WTC11 (cell line): Measurements from ENCODE around the gene PER3. TPM values are rescaled to one million over a fixed set of nuclear protein-coding genes. Genes with fewer than 3 reads are reported as not detected.

ENCODE experiments used
- ATAC-seq: fragments of 200-7000 bp; cut with Tn5 transposase; 2 replicates; pipeline ENCODE4 v1.10.0; 2021; ENCODE audit warnings: mild to moderate bottlenecking, moderate library complexity
- CTCF ChIA-PET: fragments of 300-600 bp; sonication (Branson Sonifier 250); formaldehyde crosslinking; loops from one replicate; lab custom pipeline; 2021; ENCODE audit warnings: antibody characterized with exemption; lab: Charles Lee
- POLR2A ChIA-PET: fragments of 350-600 bp; sonication (Branson Sonifier 250); formaldehyde crosslinking; loops from one replicate; lab custom pipeline; 2021; ENCODE audit warnings: antibody characterized with exemption; lab: Charles Lee
- DNase-seq: peaks from one replicate; pipeline ENCODE4 v3.0.0; 2021; ENCODE audit warnings: low spot score
- H3K27ac Mint-ChIP-seq: 2 replicates; pipeline ENCODE4 v1.8.0; 2021; ENCODE audit warnings: mixed read lengths
- H3K27me3 Mint-ChIP-seq: 2 replicates; pipeline ENCODE4 v1.8.0; 2021; ENCODE audit warnings: low read depth, mild to moderate bottlenecking, moderate library complexity, mixed read lengths
- H3K36me3 Mint-ChIP-seq: 2 replicates; pipeline ENCODE4 v1.8.0; 2021; ENCODE audit warnings: mixed read lengths
- H3K4me1 Mint-ChIP-seq: 2 replicates; pipeline ENCODE4 v1.8.0; 2022; ENCODE audit warnings: mixed read lengths
- H3K4me3 Mint-ChIP-seq: 2 replicates; pipeline ENCODE4 v1.8.0; 2021; ENCODE audit warnings: mild to moderate bottlenecking, moderate library complexity, mixed read lengths
- H3K9me3 Mint-ChIP-seq: 2 replicates; pipeline ENCODE4 v1.8.0; 2021; ENCODE audit warnings: mixed read lengths
- E2F4 ChIP-seq: sonication (generic); formaldehyde crosslinking; IDR thresholded peaks from 2 replicates; pipeline ENCODE4 v1.8.1; 2022; ENCODE audit warnings: low read depth, mild to moderate bottlenecking, moderate library complexity, missing genetic modification reagents, borderline replicate concordance
- EMX1 ChIP-seq: fragments of 250-450 bp; sonication (Bioruptor Pico); IDR thresholded peaks from 2 replicates; pipeline ENCODE4 v1.8.0; 2021; ENCODE audit warnings: mild to moderate bottlenecking
- ESRRA ChIP-seq: sonication (generic); formaldehyde crosslinking; IDR thresholded peaks from 2 replicates; pipeline ENCODE4 v1.8.1; 2022; ENCODE audit warnings: mild to moderate bottlenecking, missing genetic modification reagents, borderline replicate concordance
- GABPB1 ChIP-seq: sonication (generic); formaldehyde crosslinking; IDR thresholded peaks from 2 replicates; pipeline ENCODE4 v1.8.1; 2023; ENCODE audit warnings: mild to moderate bottlenecking, missing genetic modification reagents
- KAT7 ChIP-seq: sonication (generic); formaldehyde crosslinking; IDR thresholded peaks from 2 replicates; pipeline ENCODE4 v1.8.1; 2023; ENCODE audit warnings: missing genetic modification reagents, mild to moderate bottlenecking, borderline replicate concordance
- NR1H2 ChIP-seq: sonication (generic); formaldehyde crosslinking; IDR thresholded peaks from 2 replicates; pipeline ENCODE4 v1.9.0; 2021; ENCODE audit warnings: mild to moderate bottlenecking, moderate library complexity, missing genetic modification reagents
- SMAD3 ChIP-seq: sonication (generic); formaldehyde crosslinking; IDR thresholded peaks from 2 replicates; pipeline ENCODE4 v1.8.0; 2022; ENCODE audit warnings: missing genetic modification reagents, mild to moderate bottlenecking, borderline replicate concordance
- STAT6 ChIP-seq: sonication (generic); formaldehyde crosslinking; conservative IDR thresholded peaks from 2 replicates; pipeline ENCODE4 v1.8.1; 2023; ENCODE audit warnings: mild to moderate bottlenecking, low read depth, missing genetic modification reagents, moderate library complexity
- TEAD1 ChIP-seq: sonication (generic); formaldehyde crosslinking; IDR thresholded peaks from 2 replicates; pipeline ENCODE4 v1.8.0; 2022; ENCODE audit warnings: mild to moderate bottlenecking, missing genetic modification reagents
- USF1 ChIP-seq: sonication (generic); formaldehyde crosslinking; IDR thresholded peaks from 2 replicates; pipeline ENCODE4 v1.8.0; 2022; ENCODE audit warnings: mild to moderate bottlenecking, missing genetic modification reagents
- ZNF219 ChIP-seq: sonication (generic); formaldehyde crosslinking; IDR thresholded peaks from 2 replicates; pipeline ENCODE4 v1.8.0; 2023; ENCODE audit warnings: missing genetic modification reagents, mild to moderate bottlenecking, borderline replicate concordance
- ZNF281 ChIP-seq: sonication (generic); formaldehyde crosslinking; IDR thresholded peaks from 2 replicates; pipeline ENCODE4 v1.8.0; 2023; ENCODE audit warnings: mild to moderate bottlenecking, missing genetic modification reagents
- ZNF425 ChIP-seq: fragments of 250-450 bp; sonication (Bioruptor Pico); conservative IDR thresholded peaks from 2 replicates; pipeline ENCODE4 v1.9.0; 2021; ENCODE audit warnings: mild to moderate bottlenecking
- ZSCAN18 ChIP-seq: fragments of 250-450 bp; sonication (Bioruptor Pico); IDR thresholded peaks from 2 replicates; pipeline ENCODE4 v2.1.2; 2022; ENCODE audit warnings: mild to moderate bottlenecking, moderate library complexity
- total RNA-seq: library from RNA; stranded (reverse); gene quantifications from 3 replicates; pipeline ENCODE4 v1.2.3, GENCODE V29; 2021

PER3 gene
- total RNA-seq, 1 experiment from 2014 or later: 8.5 TPM

- TF ChIP-seq STAT6: no peak
- TF ChIP-seq ZNF425 (CRISPR knock-in tag): no peak
- no peak for TF ChIP-seq ZSCAN18 (CRISPR knock-in tag)
- TF ChIP-seq ZNF281 (CRISPR knock-in tag): no peak
- TF ChIP-seq SMAD3 (CRISPR knock-in tag): no peak
- no peak for TF ChIP-seq E2F4
- no peak for TF ChIP-seq NR1H2 (CRISPR knock-in tag)
- no peak for TF ChIP-seq ZNF219 (CRISPR knock-in tag)
- TF ChIP-seq EMX1 (CRISPR knock-in tag): no peak
- TF ChIP-seq USF1 (CRISPR knock-in tag): no peak
- no peak for TF ChIP-seq GABPB1 (CRISPR knock-in tag)
These were observed 27.4 kb downstream of the PER3 start (continued) for GRCh38 chr1:7811476-7811875.

GRCh38 chr1:7813677-7814373 lies 29.7 kb downstream of the PER3 start:
- Mint-ChIP-seq H3K27ac (no peak overlapping the region), H3K4me3 (no peak overlapping the region), H3K4me1 (no peaks in the 10 kb centered on the region)

More at GRCh38 chr1:7813677-7814373, 29.7 kb downstream of the PER3 start:
- peaks cover 36% of the 10 kb centered on the region for H3K36me3 Mint-ChIP-seq
- peaks cover 25% of the 10 kb centered on the region for H3K9me3 Mint-ChIP-seq
- H3K27me3 Mint-ChIP-seq: peaks cover 6% of the 10 kb centered on the region; the same call in 1 of the 2 replicates
- ChIA-PET CTCF (no interaction called here), POLR2A (no interaction called here)
- ATAC-seq (no peak), DNase-seq (no peak)
- TF ChIP-seq TEAD1 (CRISPR knock-in tag) (no peak), ESRRA (no peak), KAT7 (CRISPR knock-in tag) (no peak)
